ENCODE measurements around the gene GAS7.

The GAS7 gene

DNA sequence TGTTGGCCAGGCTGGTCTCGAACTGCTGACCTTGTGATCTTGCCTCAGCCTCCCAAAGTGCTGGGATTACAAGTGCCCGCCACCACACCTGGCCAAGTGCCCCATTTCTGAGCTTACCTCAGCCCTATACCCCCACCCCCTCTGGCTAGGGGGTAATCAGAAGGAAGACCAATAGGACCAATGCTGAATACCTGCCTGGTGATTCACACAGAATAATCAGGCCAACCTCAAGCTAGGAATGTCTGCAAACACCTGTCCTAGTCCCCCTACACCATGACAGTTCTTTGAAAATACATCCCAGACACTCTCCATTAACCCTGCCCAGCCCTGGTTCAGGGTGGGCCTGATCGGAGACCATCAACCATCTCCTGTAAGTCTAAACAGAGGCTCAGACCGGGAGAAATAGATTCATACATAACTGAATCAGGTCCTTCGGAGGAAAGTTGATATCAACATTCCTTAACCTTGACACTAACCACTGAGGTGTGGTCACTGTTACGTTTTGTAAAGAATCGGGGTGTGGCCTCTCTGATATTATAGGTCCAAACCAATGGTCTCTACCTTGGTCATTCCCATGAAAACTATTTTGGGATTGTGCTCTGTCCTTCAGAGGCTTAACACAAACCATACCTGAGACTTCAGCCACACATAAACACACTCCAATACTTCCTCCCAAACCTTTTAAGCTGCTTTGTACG lies 130.8 kb downstream of the GAS7 start:
- H3K4me3 ChIP-seq (ENCODE audit: low read depth, low read length): no peak overlapping the region

DNA sequence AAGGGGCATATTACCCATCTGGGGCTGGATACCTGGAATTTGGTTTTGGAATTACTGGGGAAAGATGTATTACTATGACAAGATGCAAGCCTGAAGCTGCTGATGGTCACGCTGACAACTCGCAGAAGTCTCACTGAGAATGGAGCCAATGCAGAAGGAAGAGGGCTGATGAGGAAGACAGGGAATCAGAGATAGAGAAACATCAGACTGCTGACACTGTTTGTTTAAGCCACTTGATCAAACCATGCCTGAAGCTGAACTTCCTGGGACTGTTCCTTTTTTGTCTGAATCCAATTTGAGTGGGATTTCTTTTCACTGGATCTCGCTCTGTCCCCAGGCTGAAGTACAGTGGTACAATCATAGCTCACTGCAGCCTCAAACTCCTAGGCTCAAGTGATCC lies 133.9 kb downstream of the GAS7 start:
- TF ChIP-seq, protein P1, sequence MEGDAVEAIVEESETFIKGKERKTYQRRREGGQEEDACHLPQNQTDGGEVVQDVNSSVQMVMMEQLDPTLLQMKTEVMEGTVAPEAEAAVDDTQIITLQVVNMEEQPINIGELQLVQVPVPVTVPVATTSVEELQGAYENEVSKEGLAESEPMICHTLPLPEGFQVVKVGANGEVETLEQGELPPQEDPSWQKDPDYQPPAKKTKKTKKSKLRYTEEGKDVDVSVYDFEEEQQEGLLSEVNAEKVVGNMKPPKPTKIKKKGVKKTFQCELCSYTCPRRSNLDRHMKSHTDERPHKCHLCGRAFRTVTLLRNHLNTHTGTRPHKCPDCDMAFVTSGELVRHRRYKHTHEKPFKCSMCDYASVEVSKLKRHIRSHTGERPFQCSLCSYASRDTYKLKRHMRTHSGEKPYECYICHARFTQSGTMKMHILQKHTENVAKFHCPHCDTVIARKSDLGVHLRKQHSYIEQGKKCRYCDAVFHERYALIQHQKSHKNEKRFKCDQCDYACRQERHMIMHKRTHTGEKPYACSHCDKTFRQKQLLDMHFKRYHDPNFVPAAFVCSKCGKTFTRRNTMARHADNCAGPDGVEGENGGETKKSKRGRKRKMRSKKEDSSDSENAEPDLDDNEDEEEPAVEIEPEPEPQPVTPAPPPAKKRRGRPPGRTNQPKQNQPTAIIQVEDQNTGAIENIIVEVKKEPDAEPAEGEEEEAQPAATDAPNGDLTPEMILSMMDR (IDR thresholded peaks at IDR 0.05; ENCODE audit: low read depth, low read length, missing control alignments): no peak
- no peak overlapping the region for H3K4me3 ChIP-seq (ENCODE audit: low read depth, low read length)
- no peak for DNase-seq (ENCODE audit: low read depth)

More for the DNA sequence above, 130.8 kb downstream of the GAS7 start:
- DNase-seq (ENCODE audit: low read depth): no peak
- TF ChIP-seq, protein P1 (IDR thresholded peaks at IDR 0.05; ENCODE audit: low read depth, low read length, missing control alignments): no peak

DNA sequence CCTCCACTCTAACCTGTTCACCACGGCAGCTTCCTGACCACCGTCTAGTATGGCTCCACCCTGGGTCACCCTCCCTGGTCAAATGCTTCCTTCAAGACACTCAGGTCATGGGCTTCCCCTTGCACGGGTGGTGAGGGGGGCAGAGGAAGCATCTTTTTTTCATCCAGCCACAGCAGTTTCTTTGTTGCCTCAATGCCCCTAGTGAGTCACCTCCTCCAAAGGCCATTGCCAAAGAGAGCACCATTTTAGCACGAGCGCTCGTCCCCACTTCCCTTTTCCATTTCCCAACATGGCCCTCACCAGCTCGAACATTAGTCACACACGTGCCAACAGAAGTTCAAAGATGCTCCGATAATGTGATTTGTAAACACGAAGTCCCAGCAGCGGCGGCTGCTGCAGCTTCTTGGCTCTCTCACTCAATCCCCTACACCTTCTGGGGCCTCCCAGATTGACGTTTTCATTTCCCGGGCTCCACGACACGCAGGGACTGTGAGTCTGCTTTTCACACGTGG lies 134.6 kb downstream of the GAS7 start:
- TF ChIP-seq, protein P1 (IDR thresholded peaks at IDR 0.05; ENCODE audit: low read depth, low read length, missing control alignments): no peak
- no peak overlapping the region for H3K4me3 ChIP-seq (ENCODE audit: low read depth, low read length)
- no peak for DNase-seq (ENCODE audit: low read depth)

DNA sequence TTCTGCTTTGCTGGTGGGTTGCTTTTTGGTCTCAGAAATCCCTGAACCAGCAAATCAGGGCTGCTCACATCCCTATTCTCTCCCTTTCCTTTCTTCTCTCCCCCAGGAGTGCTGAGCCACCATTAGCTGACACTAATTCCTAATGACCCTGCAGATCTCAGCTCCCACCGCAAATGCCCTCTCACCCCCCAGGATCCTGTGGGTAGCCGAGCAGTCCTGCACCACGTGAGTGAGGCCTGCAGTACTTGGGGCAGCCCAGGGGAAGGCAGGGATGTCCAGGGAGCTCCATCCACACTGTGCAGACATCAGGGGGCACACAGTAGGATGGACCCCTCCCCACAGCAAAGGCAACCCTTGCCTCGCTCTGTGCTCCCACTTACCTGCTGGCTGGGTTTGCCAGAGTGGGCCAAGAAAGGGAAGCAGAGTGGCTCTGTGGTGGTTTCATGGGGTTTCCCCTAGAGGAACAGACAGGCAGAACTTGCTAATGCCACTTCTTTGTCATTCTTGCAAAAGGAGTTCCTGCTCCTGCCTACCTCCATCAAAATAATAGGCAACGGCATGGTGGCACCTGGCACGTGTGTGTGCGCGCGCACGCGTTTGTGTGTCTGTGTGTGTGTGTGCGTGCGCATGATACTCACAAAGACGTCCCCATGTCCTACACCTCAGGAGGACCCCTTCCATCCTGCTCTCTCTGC lies 135.6 kb downstream of the GAS7 start:
- TF ChIP-seq, protein P1 (IDR thresholded peaks at IDR 0.05; ENCODE audit: low read depth, low read length, missing control alignments): peak; percentile 8
- H3K4me3 ChIP-seq (ENCODE audit: low read depth, low read length): no peak overlapping the region
- DNase-seq (ENCODE audit: low read depth): no peak

DNA sequence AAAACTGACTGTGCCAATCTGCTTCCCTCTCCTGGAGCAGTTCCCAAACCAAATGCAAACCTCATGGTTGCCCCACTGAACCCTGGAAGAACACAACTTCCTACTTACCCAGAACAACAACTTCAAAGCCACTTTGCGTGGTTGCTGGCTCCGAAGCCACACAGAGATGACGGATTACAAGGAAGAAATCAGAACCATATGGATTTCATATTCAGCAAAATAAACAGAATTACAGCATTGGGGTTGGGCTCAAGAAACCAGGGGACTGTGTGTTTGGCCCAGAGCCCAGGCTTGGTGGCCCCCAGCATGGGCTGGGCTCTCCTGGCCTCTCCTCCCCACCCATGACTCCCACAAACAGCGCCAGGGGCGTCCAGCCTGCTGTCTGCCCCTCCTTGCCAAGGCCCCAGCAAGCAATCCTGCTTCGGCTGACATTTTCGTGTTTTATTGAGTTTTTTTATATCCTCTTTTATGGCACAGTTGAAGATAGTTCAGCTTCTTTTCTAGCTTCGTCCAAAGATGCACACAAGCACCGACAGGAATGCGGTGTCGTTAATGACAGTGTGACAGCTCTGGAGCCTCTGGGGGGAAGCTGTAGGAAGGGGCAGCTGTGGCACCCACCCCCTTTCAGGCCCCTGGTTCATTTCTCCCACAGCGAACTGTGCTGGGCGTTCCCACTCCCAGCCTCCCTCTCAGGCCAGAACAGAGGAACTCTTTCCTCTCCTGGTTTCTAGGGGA lies 137.1 kb downstream of the GAS7 start:
- DNase-seq (ENCODE audit: low read depth): no peak
- TF ChIP-seq, protein P1 (IDR thresholded peaks at IDR 0.05; ENCODE audit: low read depth, low read length, missing control alignments): no peak
- no peak overlapping the region for H3K4me3 ChIP-seq (ENCODE audit: low read depth, low read length)

DNA sequence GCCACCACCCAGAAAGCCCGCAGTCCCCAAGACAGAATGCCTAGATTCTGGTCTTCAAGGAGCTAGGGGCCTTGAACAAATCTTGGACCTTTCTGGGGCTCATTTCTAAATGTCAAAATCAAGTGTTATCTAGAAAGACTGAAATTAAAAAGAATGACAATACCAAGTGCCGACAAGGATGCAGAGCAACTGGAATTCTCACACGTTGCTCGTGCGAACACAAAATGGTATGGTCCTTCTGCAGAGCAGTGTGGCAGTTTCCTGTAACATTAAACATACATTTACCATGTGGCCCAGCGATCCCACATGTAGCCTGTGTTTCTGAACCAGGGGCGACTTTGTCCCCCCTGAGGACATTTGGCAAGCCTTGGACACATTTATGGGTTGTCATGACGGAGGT lies 137.9 kb downstream of the GAS7 start:
- TF ChIP-seq, protein P1 (IDR thresholded peaks at IDR 0.05; ENCODE audit: low read depth, low read length, missing control alignments): no peak
- no peak for DNase-seq (ENCODE audit: low read depth)
- no peak overlapping the region for H3K4me3 ChIP-seq (ENCODE audit: low read depth, low read length)

All from GM12864 (cell line).